ENCODE measurements around the gene HOXA6.

Gene HOXA6

DNA sequence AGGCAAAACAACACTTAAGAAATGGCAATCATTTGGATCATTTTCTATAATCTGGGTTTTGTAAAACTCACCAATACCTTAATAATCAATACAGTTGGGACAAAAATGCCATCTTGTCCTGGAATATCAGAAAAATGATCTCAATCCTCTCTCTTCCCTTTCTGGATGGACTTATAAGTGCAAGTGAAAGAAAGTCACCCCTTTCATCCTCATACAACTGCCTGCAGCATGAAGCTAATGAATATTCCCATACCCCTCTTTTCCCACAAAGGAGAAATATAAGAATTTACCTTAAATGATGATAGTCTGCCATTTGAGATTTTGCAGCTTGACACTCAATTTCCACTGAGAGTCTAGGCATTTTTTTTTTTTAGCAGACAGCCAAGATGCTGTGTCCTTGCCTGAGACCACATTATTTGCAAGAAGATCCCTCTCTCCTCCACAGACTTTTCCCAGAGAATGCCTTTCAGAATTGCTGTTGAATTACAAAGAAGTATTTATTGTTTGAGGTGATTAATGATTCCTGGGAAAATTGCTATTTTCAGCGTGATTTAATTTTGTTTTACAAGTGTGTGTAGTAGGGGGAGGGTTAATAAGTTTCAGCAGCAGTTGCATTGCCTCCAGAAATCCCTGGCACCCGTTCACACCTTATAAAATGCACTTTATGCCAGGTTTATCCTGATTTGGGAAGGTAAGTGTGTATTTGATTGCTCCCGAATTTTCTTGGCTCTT lies 20.8 kb downstream of the HOXA6 start:
- DNase-seq (ENCODE audit: extremely low spot score, insufficient read length, low read depth) (no peak), FAIRE-seq (no peak)

GRCh38 chr7:27125986-27126394 lies 21.6 kb downstream of the HOXA6 start:
- no peak for DNase-seq (ENCODE audit: extremely low spot score, insufficient read length, low read depth)
- FAIRE-seq, result no peak

DNA sequence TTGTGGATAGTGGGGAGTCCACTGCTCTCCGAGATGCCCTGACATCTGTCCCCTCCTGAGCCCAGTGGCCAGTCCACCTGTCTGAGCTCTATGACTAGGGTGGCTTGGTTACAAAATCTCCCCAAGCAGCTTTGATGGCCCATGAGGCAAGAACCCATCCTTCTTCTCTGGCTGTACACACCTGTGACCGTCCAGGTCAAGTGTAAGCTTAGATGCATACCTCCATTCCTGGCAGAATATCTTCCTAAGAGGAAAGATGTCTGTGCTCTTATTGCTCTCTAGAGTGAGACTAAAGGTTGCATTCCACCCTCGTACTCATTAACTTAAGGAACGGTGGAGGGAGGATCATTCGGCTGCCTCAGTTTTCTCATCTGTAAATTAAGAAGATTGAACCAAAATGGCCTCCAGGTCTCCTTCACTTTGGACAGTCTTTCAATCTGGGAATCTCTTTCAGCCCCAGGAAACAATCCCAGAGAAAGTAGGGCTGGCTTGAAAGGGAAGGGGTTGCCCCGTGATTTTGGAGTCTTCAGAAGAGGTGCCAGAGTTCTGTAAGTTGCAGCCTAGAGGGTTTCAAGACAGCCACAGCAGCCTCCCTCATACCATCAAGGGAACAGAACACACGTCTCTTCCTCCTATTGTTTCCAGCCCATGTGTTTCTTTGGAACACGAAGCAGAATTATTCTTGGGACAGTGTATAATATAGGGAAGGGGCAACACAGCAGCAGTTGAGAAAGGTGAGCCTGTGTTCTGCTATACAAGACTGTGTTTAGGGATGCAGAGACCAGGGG lies 22.5 kb downstream of the HOXA6 start:
- DNase-seq (ENCODE audit: extremely low spot score, insufficient read length, low read depth) (no peak), FAIRE-seq (no peak)

DNA sequence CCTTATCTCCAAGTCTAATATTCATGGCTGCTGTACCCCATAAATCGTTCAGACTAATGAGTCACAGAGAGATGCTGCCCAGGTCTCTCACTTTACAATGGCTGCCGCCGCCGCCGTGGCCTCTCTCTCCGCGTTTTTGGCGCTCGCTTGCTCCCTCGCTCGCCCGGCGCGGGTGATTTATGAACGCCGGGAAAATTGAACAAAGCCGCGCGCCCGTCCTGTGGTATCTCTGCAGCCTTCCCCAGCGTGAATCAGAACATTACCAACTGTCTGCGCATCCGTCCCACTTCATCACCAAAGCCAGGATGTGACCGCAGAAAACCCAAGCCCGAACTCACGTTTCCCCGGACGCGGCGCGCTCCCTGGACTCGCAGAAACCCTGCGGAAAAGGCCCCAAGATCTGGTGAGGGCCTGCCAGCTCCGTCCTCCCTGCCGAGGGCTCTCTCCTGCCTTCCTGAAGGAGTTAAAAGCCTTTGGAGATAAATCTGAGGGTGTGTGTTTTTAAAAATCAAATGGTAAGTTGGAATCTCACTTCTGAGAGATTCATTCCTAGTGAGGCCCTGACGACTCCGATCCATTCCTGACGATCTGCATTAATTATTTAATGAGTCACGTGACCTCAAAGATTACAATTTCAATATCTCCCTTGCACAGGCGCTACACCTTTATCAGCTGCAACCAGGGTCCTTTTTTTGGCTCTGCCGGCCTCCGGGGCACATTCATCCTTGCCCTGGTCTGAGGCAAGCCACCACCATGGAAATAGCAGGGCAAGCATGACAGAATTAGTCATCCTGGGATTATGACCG lies 23.3 kb downstream of the HOXA6 start:
- no peak for DNase-seq (ENCODE audit: extremely low spot score, insufficient read length, low read depth)
- FAIRE-seq, result no peak

GRCh38 chr7:27123477-27124053 lies 24.0 kb downstream of the HOXA6 start:
- DNase-seq (ENCODE audit: extremely low spot score, insufficient read length, low read depth) (no peak), FAIRE-seq (no peak)

DNA sequence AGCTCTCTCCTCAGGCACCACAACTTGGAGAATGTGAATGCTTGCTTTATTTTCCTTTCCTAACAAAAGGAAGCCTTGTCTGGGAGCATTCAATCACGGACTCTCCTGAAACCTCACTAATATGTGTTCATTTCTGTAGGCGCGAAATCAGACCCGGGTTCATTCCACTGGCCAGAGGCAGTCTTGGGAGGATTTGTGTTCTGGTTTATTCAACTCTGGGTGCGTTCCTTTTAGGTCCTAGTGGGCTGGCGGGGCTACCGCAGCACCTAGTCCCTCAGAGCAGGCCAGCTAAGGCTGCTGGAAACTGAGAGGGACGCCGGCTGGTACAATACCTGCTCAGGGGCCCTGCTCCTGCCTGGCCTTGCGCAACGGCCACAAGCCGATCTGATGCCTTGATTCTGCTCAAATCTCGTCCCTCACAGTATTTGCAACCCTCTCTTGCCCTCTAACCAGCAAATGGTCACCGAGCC lies 24.5 kb downstream of the HOXA6 start:
- FAIRE-seq, result no peak
- no peak for DNase-seq (ENCODE audit: extremely low spot score, insufficient read length, low read depth)

DNA sequence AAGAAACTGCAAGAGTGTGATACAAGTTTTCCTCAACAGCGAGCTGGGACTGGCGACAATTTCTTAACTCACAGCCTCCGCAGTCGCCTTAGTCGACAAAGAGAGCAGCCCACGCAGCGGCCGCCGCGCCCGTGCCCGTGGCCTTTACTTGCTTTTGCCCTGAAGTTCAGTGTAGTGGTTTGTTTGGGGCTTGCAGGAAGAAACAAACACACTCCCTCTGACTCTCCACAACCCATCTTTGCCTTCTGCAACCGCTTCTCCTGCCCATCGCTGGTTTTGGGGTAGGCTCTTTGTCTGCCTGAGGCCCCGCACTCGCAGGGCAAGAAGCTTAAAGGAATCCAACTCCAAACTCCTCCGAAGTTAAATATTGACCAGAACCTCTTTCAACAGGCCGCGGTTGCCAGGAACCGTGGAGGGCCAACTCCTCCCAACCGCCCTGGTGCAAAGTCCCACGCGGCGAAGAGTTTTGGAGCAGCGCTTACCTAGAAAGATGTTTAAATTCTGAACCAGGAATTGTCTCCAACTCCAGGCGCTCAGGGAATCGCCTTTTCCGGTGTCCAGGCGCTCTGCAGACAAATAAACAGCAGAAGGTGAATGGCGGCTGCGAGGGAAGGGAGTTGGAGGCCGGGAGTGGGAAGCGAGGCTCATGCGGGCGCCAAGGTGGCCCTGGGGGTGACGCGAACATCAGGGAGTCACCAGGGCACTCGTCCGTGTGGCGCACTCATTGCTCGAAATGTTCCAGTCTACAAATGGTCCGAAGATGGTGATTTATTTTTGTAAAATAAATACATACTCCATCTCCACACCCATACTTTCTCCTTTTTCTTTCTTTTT lies 25.3 kb downstream of the HOXA6 start:
- DNase-seq (ENCODE audit: extremely low spot score, insufficient read length, low read depth), result no peak
- no peak for FAIRE-seq

DNA sequence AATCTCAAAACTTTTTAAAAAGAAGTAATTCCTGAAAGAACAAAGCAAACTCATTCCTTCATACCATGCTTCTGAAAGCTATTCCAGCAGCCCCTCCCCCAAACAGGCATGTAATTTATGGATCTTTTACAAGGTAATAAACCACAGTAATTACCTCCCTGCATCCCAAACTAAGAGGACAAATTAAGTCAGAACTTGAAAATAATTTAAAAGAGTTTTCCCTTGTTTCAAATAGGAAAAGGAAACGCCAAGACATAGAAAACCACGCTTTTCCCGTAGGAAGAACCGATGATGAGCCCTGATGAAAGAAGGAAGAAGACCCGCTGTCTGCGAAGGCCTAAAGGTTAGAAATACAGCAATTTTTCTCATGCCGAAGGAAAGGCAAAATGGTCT lies 25.9 kb downstream of the HOXA6 start:
- DNase-seq (ENCODE audit: extremely low spot score, insufficient read length, low read depth), result no peak
- FAIRE-seq, result no peak

GRCh38 chr7:27119412-27119911 lies 28.1 kb downstream of the HOXA6 start:
- DNase-seq (ENCODE audit: extremely low spot score, insufficient read length, low read depth) (no peak), FAIRE-seq (no peak)

DNA sequence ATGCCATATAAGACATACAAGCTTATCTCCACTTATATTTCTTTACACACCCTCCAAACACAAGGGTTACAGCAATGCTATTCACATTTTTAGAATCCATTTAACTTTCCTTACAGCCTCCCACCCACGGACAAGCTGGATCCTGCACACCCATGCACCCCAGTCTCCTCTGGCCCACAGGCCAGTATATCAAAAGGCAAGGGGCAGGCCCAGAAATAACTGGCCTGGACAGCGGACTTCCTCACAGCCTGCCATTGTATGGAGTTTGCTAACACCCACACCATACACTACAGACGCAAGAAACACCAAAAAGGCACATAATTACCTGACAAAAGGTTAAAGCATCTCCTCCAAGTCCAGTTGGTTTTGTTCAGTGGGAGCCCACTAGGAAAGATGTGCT lies 29.0 kb downstream of the HOXA6 start:
- DNase-seq (ENCODE audit: extremely low spot score, insufficient read length, low read depth), result no peak
- FAIRE-seq, result no peak

- DNase-seq (ENCODE audit: extremely low spot score, insufficient read length, low read depth), result no peak
- no peak for FAIRE-seq
Observed at GRCh38 chr7:27117887-27118491, 29.6 kb downstream of the HOXA6 start.

GRCh38 chr7:27116962-27117886 lies 30.4 kb downstream of the HOXA6 start:
- FAIRE-seq (no peak), DNase-seq (ENCODE audit: extremely low spot score, insufficient read length, low read depth) (no peak)

- no peak for DNase-seq (ENCODE audit: extremely low spot score, insufficient read length, low read depth)
Observed at GRCh38 chr7:27116031-27116961, 31.3 kb downstream of the HOXA6 start.

DNA sequence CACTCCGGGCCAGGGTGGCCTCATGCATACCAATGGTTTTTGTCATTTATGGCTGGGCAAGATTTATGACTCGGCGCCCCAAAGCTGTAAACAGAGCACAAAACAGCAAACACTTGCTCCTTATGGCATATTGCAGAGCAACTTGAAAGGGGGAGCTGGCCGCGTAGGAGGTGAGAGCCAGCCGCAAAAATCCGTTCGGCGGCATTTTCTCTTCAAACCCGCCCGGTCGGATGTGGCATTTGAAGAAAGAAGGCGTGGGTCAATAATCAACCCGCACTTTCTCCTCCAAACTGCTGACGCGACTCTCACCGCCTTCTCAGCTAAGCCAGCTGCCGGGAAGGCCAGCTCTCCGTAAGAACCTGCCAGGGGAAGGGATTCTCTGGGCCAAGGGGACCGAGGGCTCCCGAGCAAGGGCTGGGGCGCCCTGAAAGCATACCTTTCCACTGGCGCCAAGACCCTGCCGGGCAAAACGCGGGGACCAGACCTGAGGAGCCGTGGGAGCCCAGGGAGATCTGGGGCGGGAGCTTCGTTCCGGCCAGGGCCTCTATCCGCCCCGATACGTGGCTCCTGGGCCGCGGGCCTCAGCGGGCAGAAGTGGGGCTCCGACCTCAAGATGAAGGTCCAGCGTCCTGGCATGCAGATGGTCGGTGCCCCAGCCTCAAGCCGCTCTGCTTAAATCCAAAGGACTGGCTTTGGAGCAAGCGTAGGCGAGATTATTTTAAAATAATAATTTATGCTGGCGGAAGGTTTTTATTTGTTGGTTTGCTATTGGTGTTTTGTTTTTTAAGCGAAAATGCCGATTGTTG lies 32.1 kb downstream of the HOXA6 start:
- FAIRE-seq, result no peak
- DNase-seq (ENCODE audit: extremely low spot score, insufficient read length, low read depth), result no peak

More at GRCh38 chr7:27116031-27116961, 31.3 kb downstream of the HOXA6 start:
- FAIRE-seq, result no peak

GRCh38 chr7:27114881-27115220 lies 32.7 kb downstream of the HOXA6 start:
- no peak for FAIRE-seq
- no peak for DNase-seq (ENCODE audit: extremely low spot score, insufficient read length, low read depth)
